ENCODE results near the gene ZFPL1. TPM values are rescaled to one million over a fixed set of nuclear protein-coding genes. Genes with fewer than 3 reads are reported as not detected.

The ZFPL1 gene
- total and polyA plus RNA-seq, 4 donors: 24.9 to 69.9 (median 33.3) TPM

Small RNA genes within 50 kb of the gene (microRNA-seq; reads per million reads assigned to microRNA genes)
- gene MIR6751: 0 reads per million in 2 donors

Other genes with a start within 250 kb of the ZFPL1 start
- 1 to 10 TPM in 1 of 2 donors, under 1 TPM in 1; 0.29 to 1.2 TPM for gene CDC42BPG, start 239.6 kb upstream of the ZFPL1 start, total RNA-seq
- gene CDC42BPG, start 239.6 kb upstream of the ZFPL1 start, polyA plus RNA-seq: 1 to 10 TPM in 1 of 2 donors, under 1 TPM in 1; 0.56 to 6.0 TPM
- gene EHD1, start 205.6 kb upstream of the ZFPL1 start, total RNA-seq: 100 to 1,000 TPM in 1 of 2 donors, 10 to 100 TPM in 1; 61.8 to 122 TPM
- 10 to 100 TPM; 14.4 to 28.8 TPM for gene EHD1, start 205.6 kb upstream of the ZFPL1 start, polyA plus RNA-seq
- 10 to 100 TPM; 19.6 to 20.6 TPM for gene ATG2A, start 167.0 kb upstream of the ZFPL1 start, total RNA-seq
- 10 to 100 TPM in 1 of 2 donors, 1 to 10 TPM in 1; 7.0 to 34.9 TPM for gene ATG2A, start 167.0 kb upstream of the ZFPL1 start, polyA plus RNA-seq
- 10 to 100 TPM; 32.7 to 36.8 TPM for gene PPP2R5B, start 159.5 kb upstream of the ZFPL1 start, total RNA-seq
- 10 to 100 TPM in 1 of 2 donors, 1 to 10 TPM in 1; 9.5 to 28.6 TPM for gene PPP2R5B, start 159.5 kb upstream of the ZFPL1 start, polyA plus RNA-seq
- gene GPHA2, start 148.3 kb upstream of the ZFPL1 start, total RNA-seq: not detected
- under 1 TPM in 1 of 2 donors, not detected in 1; 0.43 TPM for gene GPHA2, start 148.3 kb upstream of the ZFPL1 start, polyA plus RNA-seq
- not detected for gene MAJIN, start 112.1 kb upstream of the ZFPL1 start, total RNA-seq
- gene MAJIN, start 112.1 kb upstream of the ZFPL1 start, polyA plus RNA-seq: not detected
- 1 to 10 TPM; 2.5 to 3.6 TPM for gene BATF2, start 87.3 kb upstream of the ZFPL1 start, total RNA-seq
- gene BATF2, start 87.3 kb upstream of the ZFPL1 start, polyA plus RNA-seq: 1 to 10 TPM; 1.4 to 1.9 TPM
- 10 to 100 TPM; 96.3 to 98.5 TPM for gene ARL2, start 70.1 kb upstream of the ZFPL1 start, total RNA-seq
- gene ARL2, start 70.1 kb upstream of the ZFPL1 start, polyA plus RNA-seq: 100 to 1,000 TPM; 151 to 175 TPM
- gene SNX15, start 56.8 kb upstream of the ZFPL1 start, total RNA-seq: 10 to 100 TPM; 19.9 to 26.1 TPM
- gene SNX15, start 56.8 kb upstream of the ZFPL1 start, polyA plus RNA-seq: 10 to 100 TPM; 21.7 to 26.2 TPM
- gene SAC3D1, start 43.0 kb upstream of the ZFPL1 start, total RNA-seq: 1 to 10 TPM; 3.6 to 4.9 TPM
- gene SAC3D1, start 43.0 kb upstream of the ZFPL1 start, polyA plus RNA-seq: 1 to 10 TPM; 5.4 to 7.5 TPM
- gene NAALADL1, start 25.7 kb upstream of the ZFPL1 start, total RNA-seq: 10 to 100 TPM; 14.1 to 29.4 TPM
- 10 to 100 TPM; 25.8 to 45.9 TPM for gene NAALADL1, start 25.7 kb upstream of the ZFPL1 start, polyA plus RNA-seq
- gene CDCA5, start 182 bp upstream of the ZFPL1 start, total RNA-seq: 1 to 10 TPM in 1 of 2 donors, under 1 TPM in 1; 0.81 to 1.0 TPM
- gene CDCA5, start 182 bp upstream of the ZFPL1 start, polyA plus RNA-seq: 1 to 10 TPM in 1 of 2 donors, under 1 TPM in 1; 1.00 to 2.5 TPM
- 100 to 1,000 TPM; 101 to 121 TPM for gene VPS51, start 12.0 kb downstream of the ZFPL1 start, total RNA-seq
- 100 to 1,000 TPM in 1 of 2 donors, 10 to 100 TPM in 1; 73.0 to 191 TPM for gene VPS51, start 12.0 kb downstream of the ZFPL1 start, polyA plus RNA-seq
- 1 to 10 TPM; 5.2 to 7.2 TPM for gene TM7SF2, start 27.6 kb downstream of the ZFPL1 start, total RNA-seq
- gene TM7SF2, start 27.6 kb downstream of the ZFPL1 start, polyA plus RNA-seq: 10 to 100 TPM in 1 of 2 donors, 1 to 10 TPM in 1; 4.0 to 11.8 TPM
- 1 to 10 TPM; 4.1 to 7.5 TPM for gene ZNHIT2, start 33.5 kb downstream of the ZFPL1 start, total RNA-seq
- 10 to 100 TPM in 1 of 2 donors, 1 to 10 TPM in 1; 3.4 to 12.9 TPM for gene ZNHIT2, start 33.5 kb downstream of the ZFPL1 start, polyA plus RNA-seq
- gene FAU, start 37.9 kb downstream of the ZFPL1 start, total RNA-seq: 100 to 1,000 TPM; 674 to 804 TPM
- gene FAU, start 37.9 kb downstream of the ZFPL1 start, polyA plus RNA-seq: 1,000 to 10,000 TPM; 1,037 to 1,172 TPM
- gene MRPL49, start 38.1 kb downstream of the ZFPL1 start, total RNA-seq: 10 to 100 TPM; 35.0 to 37.1 TPM
- 10 to 100 TPM; 44.2 to 52.2 TPM for gene MRPL49, start 38.1 kb downstream of the ZFPL1 start, polyA plus RNA-seq
- gene SYVN1, start 50.3 kb downstream of the ZFPL1 start, total RNA-seq: 10 to 100 TPM; 50.2 to 64.0 TPM
- 10 to 100 TPM in 1 of 2 donors, 1 to 10 TPM in 1; 5.5 to 26.2 TPM for gene SYVN1, start 50.3 kb downstream of the ZFPL1 start, polyA plus RNA-seq
- gene SPDYC, start 86.0 kb downstream of the ZFPL1 start, total RNA-seq: not detected
- not detected for gene SPDYC, start 86.0 kb downstream of the ZFPL1 start, polyA plus RNA-seq
- 100 to 1,000 TPM; 109 to 137 TPM for gene CAPN1, start 97.7 kb downstream of the ZFPL1 start, total RNA-seq
- 10 to 100 TPM; 75.5 to 96.3 TPM for gene CAPN1, start 97.7 kb downstream of the ZFPL1 start, polyA plus RNA-seq
- gene POLA2, start 177.7 kb downstream of the ZFPL1 start, total RNA-seq: 1 to 10 TPM; 3.4 to 9.2 TPM
- 1 to 10 TPM; 3.0 to 4.1 TPM for gene POLA2, start 177.7 kb downstream of the ZFPL1 start, polyA plus RNA-seq
- gene CDC42EP2, start 230.6 kb downstream of the ZFPL1 start, total RNA-seq: 10 to 100 TPM; 16.2 to 20.9 TPM
- gene CDC42EP2, start 230.6 kb downstream of the ZFPL1 start, polyA plus RNA-seq: 1 to 10 TPM; 2.3 to 3.5 TPM
- 10 to 100 TPM; 51.3 to 59.6 TPM for gene DPF2, start 249.6 kb downstream of the ZFPL1 start, total RNA-seq
- 10 to 100 TPM; 16.4 to 41.1 TPM for gene DPF2, start 249.6 kb downstream of the ZFPL1 start, polyA plus RNA-seq